HuH-7.5 (cell line): ENCODE results near the gene DPYSL5.
"Not testable (repeated sequence)": the region's sequence is repeated elsewhere in the genome, so short reads cannot be mapped to it uniquely, and the experiment has no call there.

ENCODE experiments used
- DNase-seq: peaks from one replicate; pipeline ENCODE4 v3.0.0; 2011; ENCODE audit warnings: low spot score

The DPYSL5 gene

DNA sequence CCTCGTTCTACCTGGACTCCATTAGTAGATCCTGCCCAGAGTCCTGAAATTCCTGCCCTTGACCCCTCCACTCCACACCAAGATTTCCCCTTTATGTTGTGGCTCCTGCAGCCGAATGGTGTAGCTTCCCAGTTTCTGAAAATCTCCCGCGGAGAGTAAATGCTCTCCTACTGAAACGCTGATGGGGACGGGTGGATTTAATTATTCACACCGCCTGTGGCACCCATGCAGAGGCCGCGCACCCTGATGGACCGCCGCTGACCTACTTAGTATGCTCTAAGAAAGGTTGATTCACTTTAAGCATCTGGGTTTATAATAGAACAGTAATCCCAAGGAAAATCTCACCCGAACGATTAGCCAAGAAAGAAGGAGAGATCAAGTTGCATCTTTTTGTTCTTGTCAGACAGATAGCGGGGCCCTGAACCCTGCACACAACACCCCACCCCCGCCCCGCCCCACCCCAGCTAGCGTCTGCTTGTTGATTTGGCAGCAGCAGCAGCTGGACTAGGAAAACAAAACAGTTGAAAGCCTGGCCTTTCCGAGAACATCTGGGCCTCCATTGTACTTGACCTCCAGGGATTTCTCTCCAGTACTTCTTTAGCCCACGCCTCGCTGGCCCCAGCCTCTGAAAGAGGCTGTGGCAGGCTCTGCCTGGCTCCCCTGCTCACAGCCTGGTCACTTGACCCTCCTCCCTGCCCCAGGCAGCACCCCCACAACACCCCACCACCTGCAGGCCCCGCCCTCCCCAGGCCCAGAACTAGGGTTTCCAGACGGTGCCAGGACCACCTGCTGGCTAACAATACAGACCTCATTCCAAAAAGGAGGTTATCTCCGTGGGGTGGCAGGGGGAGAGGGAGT is 53.6 kb downstream of the DPYSL5 start:
- no peak for DNase-seq

DNA sequence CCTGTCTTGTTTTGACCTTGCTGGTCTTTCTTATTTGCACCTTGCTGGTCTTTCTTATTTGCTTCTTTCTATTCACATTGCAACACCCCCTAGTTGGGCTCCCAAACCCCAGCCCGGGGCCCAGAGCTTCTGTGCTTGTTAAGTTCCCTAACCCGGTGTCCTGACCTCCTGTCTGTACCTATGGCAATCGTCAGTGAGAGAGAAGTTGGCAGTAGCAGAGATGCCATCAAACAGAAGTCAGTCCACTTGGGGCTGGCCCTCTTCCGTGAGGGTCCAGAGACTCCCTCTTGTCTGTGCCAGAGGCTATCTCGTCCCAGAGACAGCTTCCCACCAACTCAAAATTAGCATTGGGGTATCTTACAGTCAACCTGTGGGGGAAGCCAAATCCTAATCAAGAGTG is 55.7 kb downstream of the DPYSL5 start:
- DNase-seq: no peak

DNA sequence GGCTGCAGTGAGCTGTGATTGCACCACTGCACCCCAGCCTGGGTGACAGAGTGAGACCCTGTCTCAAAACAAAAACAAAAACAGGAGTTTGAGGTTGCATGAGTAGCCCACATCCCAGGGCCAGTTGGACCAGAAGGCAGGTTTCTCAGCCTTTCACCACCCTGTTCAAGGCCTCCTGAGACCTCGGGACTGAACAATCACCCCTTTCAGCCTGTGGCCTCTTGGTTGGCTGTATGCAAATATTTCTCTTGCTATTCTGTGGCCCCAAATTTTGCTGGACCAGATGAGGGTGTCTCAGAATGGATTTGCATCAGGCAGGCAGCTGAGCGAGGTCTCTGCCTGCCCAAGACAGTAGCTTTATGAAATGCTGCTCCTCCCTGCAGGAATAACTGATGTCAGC is 56.9 kb downstream of the DPYSL5 start:
- DNase-seq: no peak

DNA sequence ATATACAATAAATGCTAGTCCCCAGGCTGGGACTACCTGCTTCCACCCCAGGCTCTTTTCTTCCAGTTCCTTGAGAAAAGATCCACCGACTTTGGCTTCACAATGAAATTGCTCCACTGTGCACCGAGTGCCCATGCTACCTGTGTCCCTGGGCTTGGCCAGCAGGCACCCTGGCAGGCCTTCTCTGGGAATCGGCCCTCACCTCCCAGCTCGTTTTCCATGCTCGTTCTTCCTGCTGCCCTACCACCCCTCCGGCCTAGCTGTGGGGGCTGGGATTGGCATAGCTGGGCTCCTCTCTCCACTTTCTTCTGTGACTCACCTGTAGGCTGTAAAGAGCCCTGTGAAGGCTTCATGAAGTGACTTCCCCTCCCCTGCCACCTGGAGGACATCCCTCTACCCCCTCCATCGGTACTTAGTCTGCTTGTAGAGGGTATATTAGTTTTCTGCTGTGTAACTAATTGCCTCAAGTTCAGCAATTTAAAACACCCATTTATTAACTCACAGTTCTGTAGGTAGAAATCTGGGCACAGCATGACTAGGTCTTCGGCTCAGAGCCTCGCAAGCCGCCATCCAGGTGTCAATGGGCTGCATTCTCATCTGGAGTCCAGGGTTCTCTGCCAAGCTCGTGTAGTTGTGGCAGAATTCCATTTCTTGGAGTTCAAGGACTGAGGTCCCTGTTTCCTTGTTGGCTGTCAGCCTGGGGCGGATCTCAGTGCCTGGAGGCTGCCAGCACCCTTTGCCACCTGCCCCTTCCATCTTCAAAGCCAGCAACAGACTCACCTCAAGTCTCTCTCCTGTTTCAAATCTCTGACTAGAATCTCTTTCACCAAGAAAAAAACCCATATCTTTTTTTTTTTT is 57.6 kb downstream of the DPYSL5 start:
- no peak for DNase-seq

DNA sequence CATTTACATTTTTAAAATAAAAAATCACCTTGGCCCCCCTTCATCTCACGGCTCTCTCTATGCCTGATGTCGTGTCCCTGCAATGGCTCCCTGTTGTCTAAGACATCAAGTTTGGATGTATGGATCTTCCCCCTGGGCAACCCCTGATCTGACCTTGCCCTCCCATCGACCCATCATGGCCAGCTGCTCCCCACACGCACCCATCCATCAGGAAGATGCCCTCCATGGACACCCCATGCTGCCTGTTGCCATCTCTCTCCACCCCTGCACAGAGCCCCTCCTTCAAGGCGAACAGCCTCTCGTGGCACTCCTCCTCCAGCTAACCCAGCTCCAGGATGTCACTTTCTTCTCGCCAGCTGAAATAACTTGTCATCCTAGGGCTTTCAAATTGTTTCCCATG is 59.5 kb downstream of the DPYSL5 start:
- no peak for DNase-seq

DNA sequence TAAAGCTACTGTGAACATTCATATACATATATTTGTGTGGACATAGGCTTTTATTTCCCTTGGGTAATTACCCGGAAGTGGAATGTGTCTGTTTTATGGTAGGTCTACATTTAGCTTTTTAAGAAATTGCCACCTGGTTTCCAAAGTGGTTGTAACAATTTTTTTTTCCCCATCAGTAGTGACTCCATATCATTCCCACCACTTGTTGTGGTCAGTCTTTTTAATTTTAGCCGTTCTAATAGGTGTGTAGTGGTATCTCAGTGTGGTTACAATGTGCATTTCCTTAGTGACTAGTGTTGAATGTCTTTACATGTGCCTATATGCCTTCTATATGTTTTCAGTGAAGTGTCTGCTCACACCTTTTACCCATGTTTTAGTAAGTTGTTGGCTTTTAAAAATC is 62.2 kb downstream of the DPYSL5 start:
- no peak for DNase-seq

DNA sequence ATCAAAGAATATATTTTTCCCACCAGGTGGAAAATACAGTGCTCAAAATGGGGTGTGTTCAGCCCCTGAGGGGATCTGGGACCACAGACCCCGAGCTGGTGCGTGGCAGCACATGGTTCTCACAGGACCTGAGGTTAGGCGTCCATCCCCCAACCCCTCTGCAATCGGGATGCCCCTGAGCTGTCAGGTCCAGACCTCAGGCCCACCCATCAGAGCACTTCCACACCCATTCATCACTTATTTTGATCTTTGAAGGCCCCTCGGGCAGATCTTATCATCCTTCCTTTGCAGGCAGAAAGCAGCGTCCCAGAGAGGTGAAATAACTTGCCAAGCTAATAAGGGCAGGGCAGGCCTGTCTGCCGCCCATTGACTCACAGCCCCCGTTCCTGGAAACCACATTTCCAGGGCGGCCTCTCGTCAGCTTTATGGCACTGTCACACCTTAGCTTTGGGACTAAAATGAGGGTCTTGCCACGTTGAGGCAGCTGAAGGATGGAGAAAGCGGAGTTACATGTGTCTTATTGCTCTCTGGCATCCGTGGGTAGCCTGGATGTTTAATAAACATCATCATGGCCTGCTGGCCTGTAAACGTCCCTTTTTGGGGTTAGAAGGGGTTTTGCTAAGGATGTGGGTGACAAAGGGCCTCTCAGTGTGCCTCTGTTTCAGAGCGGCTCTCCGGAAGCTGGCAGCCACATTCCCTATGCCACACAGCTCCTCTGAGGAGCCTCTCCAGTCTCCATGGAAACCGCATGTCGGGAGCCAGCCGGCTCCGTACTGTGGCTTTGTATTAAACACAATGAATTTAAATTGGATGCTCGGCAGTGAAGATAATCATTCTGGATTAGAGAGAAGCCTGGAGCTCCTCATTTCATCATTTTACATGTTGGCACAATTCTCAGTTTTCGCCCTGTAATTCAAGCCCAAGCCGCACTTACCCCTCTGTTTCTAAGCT is 64.3 kb downstream of the DPYSL5 start:
- DNase-seq: no peak

DNA sequence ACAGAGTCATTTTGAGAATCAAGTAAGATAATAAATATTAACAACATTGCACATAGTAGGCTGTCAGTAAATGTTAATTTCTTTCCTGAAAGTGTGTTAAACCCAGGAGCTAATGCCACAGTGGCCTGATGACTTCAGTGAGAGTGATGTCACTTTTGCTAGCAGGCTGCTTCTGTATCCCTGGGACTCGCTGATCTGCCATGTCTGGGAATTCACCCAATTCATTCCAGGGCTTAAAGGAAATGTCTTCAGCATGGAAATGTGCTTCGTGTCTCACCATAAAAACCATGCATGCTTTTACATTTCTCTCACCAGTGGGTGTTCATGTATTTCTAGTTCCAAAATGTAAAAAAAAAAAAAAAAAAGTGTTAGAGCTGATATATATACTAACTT is 65.7 kb downstream of the DPYSL5 start:
- DNase-seq: no peak

DNA sequence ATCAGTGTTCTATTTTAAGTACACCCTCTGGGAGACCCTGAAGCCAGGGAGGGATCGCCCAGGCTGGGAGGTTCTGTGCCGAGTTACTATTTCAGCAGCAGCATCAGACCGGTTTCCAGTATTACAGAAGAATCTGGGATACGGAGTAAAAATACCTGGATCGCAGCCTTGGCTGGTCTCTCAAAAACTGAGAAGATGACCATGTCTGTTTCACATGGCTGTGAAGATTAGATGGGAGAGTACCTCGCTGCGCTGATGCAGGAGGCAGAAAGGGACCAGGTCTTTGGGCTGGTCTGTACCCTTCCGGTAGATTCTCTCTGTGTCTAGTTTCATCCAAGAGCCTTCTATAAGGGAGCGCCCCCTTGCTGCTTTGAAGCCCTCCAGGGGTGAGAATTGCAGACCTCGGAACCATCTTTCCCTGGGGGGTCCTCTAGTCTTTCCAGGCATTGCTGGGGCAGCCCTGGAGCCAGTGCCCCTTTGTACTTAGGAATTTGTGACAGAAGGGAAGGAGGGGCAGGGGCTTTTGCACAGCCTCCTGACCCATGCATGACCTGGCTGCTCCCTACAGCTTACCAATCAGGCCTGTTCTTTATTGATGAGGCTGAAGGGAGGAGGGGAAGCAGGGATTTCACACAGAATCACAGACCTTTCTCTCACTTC is 66.2 kb downstream of the DPYSL5 start:
- no peak for DNase-seq

DNA sequence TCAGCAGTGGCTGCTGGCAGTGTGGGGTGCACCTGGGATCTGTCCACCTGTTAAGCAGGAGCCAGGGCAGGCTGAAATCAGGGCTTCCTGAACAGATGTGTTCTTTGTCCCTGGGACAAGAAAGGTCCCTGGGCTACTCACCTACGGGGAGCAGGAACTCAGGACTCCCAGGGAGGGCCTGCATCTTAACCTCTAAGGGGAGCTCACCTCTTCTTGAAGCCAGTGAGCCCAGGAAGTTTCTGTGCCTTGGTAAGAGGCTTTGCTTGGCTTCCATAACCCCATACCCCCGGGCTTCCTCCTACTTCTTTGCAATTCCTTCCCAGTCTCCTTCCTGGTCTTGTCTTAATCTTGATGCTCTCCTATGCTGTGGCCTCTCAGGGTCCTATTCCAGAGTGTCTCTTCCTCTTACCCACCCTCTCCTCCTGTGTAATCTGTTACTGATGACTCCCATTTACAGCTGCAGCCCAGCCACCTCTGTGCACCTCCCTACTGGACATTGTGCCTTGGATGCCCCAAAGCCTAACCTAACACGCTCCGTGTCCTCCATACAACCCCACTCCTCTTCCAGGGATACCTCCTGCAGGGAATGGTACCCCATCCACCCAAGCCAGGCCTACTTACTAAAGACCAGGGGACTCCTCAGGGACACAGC is 66.9 kb downstream of the DPYSL5 start:
- no peak for DNase-seq

DNA sequence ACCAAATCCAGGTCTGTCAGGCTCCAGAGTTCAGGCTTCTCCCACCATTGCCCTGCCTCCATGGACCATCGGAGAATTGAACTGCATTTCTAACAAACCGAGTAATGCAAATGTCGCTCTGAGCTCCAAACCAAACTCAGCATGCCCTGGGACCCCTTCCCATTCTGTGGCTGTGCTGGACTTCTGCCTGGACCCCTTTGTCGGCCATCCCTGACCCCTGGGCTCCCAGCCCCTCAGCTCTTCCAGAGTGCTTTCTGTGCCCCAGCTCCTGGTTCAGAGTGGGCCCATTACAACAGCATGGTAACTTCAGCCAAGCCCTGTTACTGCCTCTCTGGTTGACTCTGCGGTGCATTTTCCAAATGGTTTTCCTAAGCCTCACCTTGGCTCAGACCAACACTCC is 67.4 kb downstream of the DPYSL5 start:
- DNase-seq: no peak

DNA sequence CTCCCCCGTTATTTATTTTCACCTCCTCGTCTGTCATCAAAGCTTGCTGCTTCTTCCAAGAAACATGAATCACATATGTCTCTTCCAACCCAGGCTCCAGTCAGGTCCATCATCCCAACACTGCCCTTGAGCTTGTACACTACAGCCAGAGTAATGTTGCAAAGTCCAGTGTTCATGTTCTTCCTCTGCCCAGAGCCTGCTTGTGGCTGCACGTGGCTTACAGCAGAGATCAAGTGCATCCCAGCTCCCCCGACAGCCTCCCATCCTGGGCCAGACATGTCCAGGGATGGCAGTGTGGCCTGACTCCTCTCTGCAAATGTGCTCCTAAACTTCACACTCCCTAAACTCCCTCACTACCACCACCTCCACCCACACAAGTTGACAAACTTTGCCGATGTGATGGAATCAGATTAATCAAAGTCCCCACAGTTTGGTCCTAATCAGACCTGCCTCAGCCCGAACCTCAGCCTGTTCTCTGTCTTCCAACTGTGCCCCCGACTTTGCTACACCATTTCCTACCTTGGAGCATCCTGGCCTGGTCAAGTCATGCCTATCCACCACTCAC is 68.3 kb downstream of the DPYSL5 start:
- DNase-seq: no peak

DNA sequence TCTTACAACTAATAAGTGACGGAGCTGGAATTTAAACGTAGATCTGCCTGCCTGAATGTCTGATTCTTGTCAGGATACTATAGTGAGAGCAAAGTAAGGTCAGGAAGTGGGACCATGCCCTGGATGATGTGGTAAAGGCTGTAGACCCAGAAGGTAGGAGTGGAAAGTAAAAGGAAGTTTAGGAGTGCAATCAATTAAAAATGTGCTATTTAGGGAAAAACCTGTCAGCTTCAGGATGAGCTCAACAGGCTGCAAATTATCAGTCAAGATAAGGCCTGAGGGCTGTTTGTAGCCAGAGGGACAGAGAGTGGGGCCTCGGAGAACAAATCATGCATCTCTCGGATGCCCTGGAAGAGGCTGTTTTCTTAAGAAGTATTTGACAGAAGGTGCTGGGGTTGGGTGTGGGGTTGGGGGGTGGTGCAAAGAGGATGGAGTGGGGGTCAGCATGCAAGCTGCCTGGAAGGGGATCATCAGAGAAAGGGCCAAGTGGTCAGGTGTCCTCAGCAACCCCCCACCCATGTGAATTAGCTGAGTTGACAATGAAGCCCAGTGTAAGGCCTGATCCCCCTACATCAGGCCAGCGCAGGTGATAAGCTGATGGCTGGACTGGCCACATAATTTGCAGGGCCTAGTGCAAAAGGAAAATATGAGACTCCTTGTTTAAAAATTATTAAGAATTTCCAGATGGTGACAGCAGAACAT is 69.4 kb downstream of the DPYSL5 start:
- DNase-seq: no peak

DNA sequence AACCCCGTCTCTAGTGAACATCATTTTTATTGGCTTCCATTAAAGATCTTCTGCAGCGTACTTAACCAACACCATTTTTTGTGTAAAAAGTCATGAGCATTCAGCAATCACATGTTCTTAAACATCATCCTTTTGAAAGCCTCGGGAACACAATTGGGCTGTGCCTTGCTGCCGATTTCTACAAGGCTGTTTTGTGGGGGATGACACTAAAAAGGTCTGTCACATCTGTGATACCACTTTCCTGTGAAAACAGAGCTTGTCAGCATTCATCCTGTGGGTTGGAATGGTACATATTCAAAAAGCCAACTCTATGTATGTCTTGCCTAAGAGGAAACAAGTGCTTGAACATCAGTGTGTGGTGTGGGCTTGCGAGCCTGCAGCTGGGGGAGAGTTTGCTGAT is 73.4 kb downstream of the DPYSL5 start:
- no peak for DNase-seq

DNA sequence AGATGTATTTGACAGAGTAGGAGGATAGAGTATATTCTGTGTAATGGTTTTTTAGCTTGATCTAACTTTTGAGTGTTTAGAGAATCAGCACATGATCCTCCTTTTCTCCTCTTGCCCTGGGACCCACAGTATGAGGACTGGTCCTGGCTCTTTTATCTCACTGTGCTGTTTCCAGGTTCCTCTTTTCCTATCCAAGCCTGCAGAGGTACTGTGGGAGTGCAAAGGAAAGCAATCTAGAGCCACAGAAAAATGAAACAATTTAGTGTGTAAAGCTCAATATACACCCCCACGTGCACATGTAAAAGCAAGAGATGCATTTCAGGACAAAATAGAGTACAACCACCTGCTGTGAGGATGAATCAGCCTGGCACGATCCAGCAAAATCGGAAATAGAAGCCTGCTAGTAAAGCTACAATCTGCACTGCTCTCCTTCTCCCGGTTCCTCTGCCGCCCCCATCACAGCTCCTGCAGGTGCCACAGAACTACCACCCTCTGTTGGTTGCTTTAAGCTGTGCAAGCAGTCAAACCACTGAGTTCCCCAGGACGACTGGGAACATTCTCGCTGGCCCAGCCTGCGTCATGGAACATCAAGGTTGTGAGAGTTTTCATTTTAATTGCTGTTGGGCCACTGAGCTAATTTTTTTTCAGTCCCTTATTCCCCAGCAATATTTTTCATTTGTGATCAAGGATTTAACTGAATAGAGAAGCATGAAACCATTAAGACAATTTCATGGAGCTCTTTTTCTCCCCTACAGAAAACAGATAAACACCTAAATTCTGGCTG is 74.7 kb downstream of the DPYSL5 start:
- DNase-seq: peak; percentile 68

DNA sequence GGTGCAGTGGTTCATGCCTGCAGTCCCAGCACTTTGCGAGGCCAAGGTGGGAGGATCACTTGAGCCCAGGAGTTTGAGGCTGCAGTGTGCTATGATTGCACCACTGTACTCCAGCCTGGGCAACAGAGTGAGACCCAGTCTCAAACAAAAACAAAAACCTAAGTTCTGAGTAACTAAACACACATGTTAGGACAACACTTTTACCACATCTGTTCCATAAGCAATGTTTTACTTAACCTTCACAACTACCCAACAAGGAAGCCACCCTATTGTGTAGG is 75.2 kb downstream of the DPYSL5 start:
- DNase-seq: not testable (repeated sequence)

DNA sequence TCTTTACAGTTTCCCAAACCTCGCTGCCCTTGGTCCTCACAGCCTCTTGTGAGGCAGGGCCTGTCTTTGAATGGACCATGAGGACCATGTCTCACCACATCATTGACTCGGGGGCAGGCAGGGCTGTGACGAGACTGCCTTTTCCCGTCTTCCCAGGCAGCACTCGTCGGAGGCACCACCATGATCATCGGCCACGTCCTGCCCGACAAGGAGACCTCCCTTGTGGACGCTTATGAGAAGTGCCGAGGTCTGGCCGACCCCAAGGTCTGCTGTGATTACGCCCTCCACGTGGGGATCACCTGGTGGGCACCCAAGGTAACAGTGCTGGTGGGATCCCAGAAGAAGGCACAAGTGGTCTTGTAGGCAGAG is 76.8 kb downstream of the DPYSL5 start:
- no peak for DNase-seq

DNA sequence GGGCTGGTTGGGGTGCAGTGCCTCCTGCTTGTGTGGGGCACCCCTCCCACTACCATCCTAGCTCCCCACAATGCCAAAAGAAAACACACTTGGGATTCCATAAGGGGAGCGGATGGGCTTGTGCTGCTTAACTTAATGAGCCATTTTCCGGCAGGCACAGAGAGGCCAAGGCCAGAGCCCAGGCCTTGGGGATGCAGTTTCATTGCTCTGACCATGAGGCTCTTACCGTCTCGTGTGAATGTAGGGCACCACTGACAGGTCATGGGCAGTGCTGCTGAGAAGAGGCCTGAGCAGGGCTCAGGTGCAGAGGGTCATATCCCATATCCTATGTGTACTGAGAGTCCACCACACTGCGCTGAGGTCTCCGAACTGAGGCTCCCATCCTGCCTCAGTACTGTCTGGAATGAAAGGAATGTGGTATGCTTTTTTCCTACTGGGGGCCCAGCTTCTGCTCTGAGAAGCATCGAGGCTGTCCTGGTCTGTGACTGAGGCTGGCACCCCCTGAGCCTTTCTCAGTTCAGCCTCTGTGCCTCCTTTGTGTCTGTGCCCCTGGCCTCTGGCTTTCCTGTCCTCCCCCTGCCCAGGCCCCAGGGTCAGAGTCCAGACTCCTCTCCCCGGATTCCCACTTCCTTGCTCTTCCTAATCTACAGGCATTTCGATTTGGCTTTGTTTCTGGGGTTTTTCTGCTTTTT is 77.3 kb downstream of the DPYSL5 start:
- peak; percentile 38 for DNase-seq

DNA sequence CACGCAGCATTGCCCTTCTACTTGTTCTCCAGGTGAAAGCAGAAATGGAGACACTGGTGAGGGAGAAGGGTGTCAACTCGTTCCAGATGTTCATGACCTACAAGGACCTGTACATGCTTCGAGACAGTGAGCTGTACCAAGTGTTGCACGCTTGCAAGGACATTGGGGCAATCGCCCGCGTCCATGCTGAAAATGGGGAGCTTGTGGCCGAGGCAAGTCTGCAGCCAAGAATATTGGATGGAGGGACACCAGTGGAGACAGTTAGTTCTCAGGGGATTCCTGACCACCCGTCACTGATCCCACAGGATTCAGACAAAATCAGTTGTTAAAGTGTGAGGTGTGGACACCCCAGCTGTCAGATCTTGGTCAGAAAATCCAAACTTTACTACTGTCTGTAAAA is 79.3 kb downstream of the DPYSL5 start:
- no peak for DNase-seq
